Keratinocyte (primary cell): ENCODE results near the gene FXYD2.

Experiments
- CTCF ChIP-seq, 3 experiments: IDR thresholded peaks in 1 of 3; conservative IDR thresholded peaks in 1 of 3; optimal IDR thresholded peaks in 1 of 3; 2 replicates in 2 of 3; 3 replicates in 1 of 3; pipeline versions ENCODE3 to v1.5.1; 2011; ENCODE audit warnings: low read length in 3 of 3, mild to moderate bottlenecking in 3 of 3, moderate library complexity in 2 of 3, control low read depth in 1 of 3, inconsistent platforms in 1 of 3; ENCODE audit not compliant: insufficient read depth in 2 of 3; ENCODE audit errors: extremely low read depth in 1 of 3
- EZH2 ChIP-seq: IDR thresholded peaks from one replicate; pipeline ENCODE4 v1.6.1; 2012; ENCODE audit warnings: inconsistent platforms, mild to moderate bottlenecking, low read length, moderate library complexity

GRCh38 chr11:117868815-117869561, 44.4 kb upstream of the FXYD2 start:
- TF ChIP-seq CTCF (optimal IDR thresholded peaks at IDR 0.05 in 1 of 3, IDR thresholded peaks at IDR 0.05 in 1 of 3, conservative IDR thresholded peaks at IDR 0.05 in 1 of 3; ENCODE audit: extremely low read depth in 1 of 3, insufficient read depth in 2 of 3, low read length in 3 of 3) (no peak), EZH2 (no peak)
